MM.1S (cell line): Measurements from ENCODE around the gene PAPSS1.

ENCODE experiments used
- DNase-seq: peaks from one replicate; pipeline ENCODE4 v3.0.0-alpha.2; 2015
- H2AFZ ChIP-seq: fragments of 300-600 bp; sonication (generic); 2 replicates; pipeline ENCODE4 v1.6.0; 2016; ENCODE audit warnings: antibody characterized with exemption, low read length
- H3F3A ChIP-seq: fragments of 300-600 bp; sonication (generic); 2 replicates; pipeline ENCODE4 v1.6.1; 2016; ENCODE audit warnings: mild to moderate bottlenecking, antibody characterized with exemption, low read length, moderate library complexity, mixed read lengths; ENCODE audit not compliant: insufficient read depth
- H3K27ac ChIP-seq: fragments of 300-600 bp; sonication (generic); 2 replicates; pipeline ENCODE4 v1.5.1; 2016; ENCODE audit warnings: mild to moderate bottlenecking, low read length
- H3K27me3 ChIP-seq: fragments of 300-600 bp; sonication (generic); replicated peaks from 2 replicates; pipeline ENCODE4 v1.6.0; 2016; ENCODE audit warnings: low read length; ENCODE audit not compliant: insufficient read depth
- H3K36me3 ChIP-seq: fragments of 300-600 bp; sonication (generic); replicated peaks from 2 replicates; pipeline ENCODE4 v1.6.1; 2016; ENCODE audit warnings: mild to moderate bottlenecking, low read length, mixed read lengths; ENCODE audit not compliant: insufficient read depth
- H3K4me1 ChIP-seq: fragments of 300-600 bp; sonication (generic); 2 replicates; pipeline ENCODE4 v1.6.1; 2016; ENCODE audit warnings: low read length, mixed read lengths
- H3K4me2 ChIP-seq: fragments of 300-600 bp; sonication (generic); 2 replicates; pipeline ENCODE4 v1.6.0; 2016; ENCODE audit warnings: low read depth, low read length
- H3K4me3 ChIP-seq: fragments of 300-600 bp; sonication (generic); 2 replicates; pipeline ENCODE4 v1.5.1; 2016; ENCODE audit warnings: low read length, mixed read lengths
- H3K79me2 ChIP-seq: fragments of 300-600 bp; sonication (generic); 2 replicates; pipeline ENCODE4 v1.6.1; 2016; ENCODE audit warnings: mixed run types, low read length, mixed read lengths
- H3K9ac ChIP-seq: fragments of 300-600 bp; sonication (generic); 2 replicates; pipeline ENCODE4 v1.6.1; 2016; ENCODE audit warnings: low read length, mixed read lengths
- H3K9me2 ChIP-seq: fragments of 300-600 bp; sonication (generic); replicated peaks from 2 replicates; pipeline ENCODE4 v1.6.1; 2016; ENCODE audit warnings: mild to moderate bottlenecking, low read length, mixed read lengths; ENCODE audit not compliant: insufficient read depth
- H3K9me3 ChIP-seq: fragments of 300-600 bp; sonication (generic); replicated peaks from 2 replicates; pipeline ENCODE4 v1.6.1; 2016; ENCODE audit warnings: mild to moderate bottlenecking, low read length, mixed read lengths; ENCODE audit not compliant: insufficient read depth
- H4K20me1 ChIP-seq: fragments of 300-600 bp; sonication (generic); 2 replicates; pipeline ENCODE4 v1.6.1; 2016; ENCODE audit warnings: mild to moderate bottlenecking, low read length, moderate library complexity, mixed read lengths; ENCODE audit not compliant: insufficient read depth
- CTCF ChIP-seq: fragments of 300-600 bp; sonication (generic); IDR thresholded peaks from 2 replicates; pipeline ENCODE4 v1.5.1; 2016; ENCODE audit warnings: antibody characterized with exemption, low read length, mixed read lengths
- EZH2 ChIP-seq: fragments of 300-600 bp; sonication (generic); optimal IDR thresholded peaks from 2 replicates; pipeline ENCODE3; 2017; ENCODE audit warnings: low read depth, mild to moderate bottlenecking, antibody characterized with exemption, low read length, mixed read lengths
- EZH2phosphoT487 ChIP-seq: fragments of 300-600 bp; sonication (generic); IDR thresholded peaks from 2 replicates; pipeline ENCODE4 v1.6.1; 2018; ENCODE audit warnings: antibody characterized with exemption, low read length

The PAPSS1 gene

GRCh38 chr4:107757283-107757682 is 37.2 kb upstream of the PAPSS1 start:
- H3F3A ChIP-seq: peaks cover 16% of the 10 kb centered on the region
- no peak overlapping the region for H3K9ac ChIP-seq
- no peaks in the 10 kb centered on the region for H3K79me2 ChIP-seq
- no peak overlapping the region for H2AFZ ChIP-seq
- TF ChIP-seq EZH2phosphoT487 (no peak), EZH2 (no peak), CTCF (no peak)
- DNase-seq: no peak
- H3K36me3 ChIP-seq: no peaks in the 10 kb centered on the region
- H3K27ac ChIP-seq: no peak overlapping the region
- no peak overlapping the region for H3K4me2 ChIP-seq
- no peaks in the 10 kb centered on the region for H3K27me3 ChIP-seq
- no peak overlapping the region for H3K4me3 ChIP-seq
- H3K9me2 ChIP-seq: no peaks in the 10 kb centered on the region
- H4K20me1 ChIP-seq: no peaks in the 10 kb centered on the region
- H3K9me3 ChIP-seq: no peaks in the 10 kb centered on the region
- peaks cover 22% of the 10 kb centered on the region for H3K4me1 ChIP-seq

- peak; percentile 87 for DNase-seq
- Histone ChIP-seq H3K27ac (peak overlapping the region; percentile 88), H3K4me2 (peak overlapping the region; percentile 67), H3K9me3 (no peaks in the 10 kb centered on the region), H3K9me2 (no peaks in the 10 kb centered on the region), H3F3A (peaks cover 16% of the 10 kb centered on the region), H4K20me1 (no peaks in the 10 kb centered on the region), H3K4me3 (peak overlapping the region; percentile 25; the same call in 1 of the 2 replicates), H3K27me3 (no peaks in the 10 kb centered on the region), H3K4me1 (peaks cover 22% of the 10 kb centered on the region), H3K36me3 (no peaks in the 10 kb centered on the region), H3K79me2 (no peaks in the 10 kb centered on the region), H2AFZ (peak overlapping the region; percentile 94), H3K9ac (peak overlapping the region; percentile 45; the same call in 1 of the 2 replicates)
- TF ChIP-seq EZH2phosphoT487 (no peak), EZH2 (no peak), CTCF (no peak)
Observed at GRCh38 chr4:107755841-107756356, 35.9 kb upstream of the PAPSS1 start.

DNA sequence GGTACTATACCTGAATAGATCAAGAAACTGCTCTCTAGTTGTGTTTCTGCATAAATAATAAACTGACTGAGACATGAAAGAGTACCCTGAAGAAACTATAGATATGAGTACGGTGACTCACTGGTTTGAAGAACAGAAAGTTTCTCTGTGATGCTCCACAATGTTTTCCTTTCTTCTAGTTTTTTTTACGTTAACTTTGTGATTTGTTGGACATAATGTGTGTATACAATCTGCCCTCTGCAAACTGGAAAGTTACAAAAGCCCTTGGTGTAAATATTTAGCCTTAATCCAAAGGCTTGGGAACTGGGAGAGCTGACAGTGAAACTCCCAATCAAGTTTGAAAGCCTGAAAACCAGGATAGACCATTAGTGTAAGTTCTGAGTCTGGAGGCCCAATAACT is 31.6 kb upstream of the PAPSS1 start:
- H3K4me3 ChIP-seq: no peak overlapping the region
- H3K9me3 ChIP-seq: no peaks in the 10 kb centered on the region
- H3K9me2 ChIP-seq: no peaks in the 10 kb centered on the region
- no peak overlapping the region for H2AFZ ChIP-seq
- H3K4me2 ChIP-seq: no peak overlapping the region
- H3K27ac ChIP-seq: no peak overlapping the region
- peaks cover 15% of the 10 kb centered on the region for H3F3A ChIP-seq
- no peak overlapping the region for H3K9ac ChIP-seq
- DNase-seq: no peak
- H3K79me2 ChIP-seq: no peaks in the 10 kb centered on the region
- peaks cover 14% of the 10 kb centered on the region for H3K4me1 ChIP-seq
- no peak for TF ChIP-seq EZH2phosphoT487
- no peak for TF ChIP-seq EZH2
- TF ChIP-seq CTCF: no peak
- H3K36me3 ChIP-seq: no peaks in the 10 kb centered on the region
- H4K20me1 ChIP-seq: no peaks in the 10 kb centered on the region
- H3K27me3 ChIP-seq: no peaks in the 10 kb centered on the region
